Prostate gland (tissue), 2 donors: Measurements from ENCODE around the gene APLNR. TPM values are rescaled to one million over a fixed set of nuclear protein-coding genes. Genes with fewer than 3 reads are reported as not detected.
A peak's percentile ranks its signal among the peaks of the same experiment; 100 is the strongest.

ENCODE experiments used
- DNase-seq: peaks from one replicate; pipeline ENCODE4 v3.0.0-alpha.2; 2019; ENCODE audit warnings: low spot score
- H3K27ac ChIP-seq, 2 donors: fragments of 200-600 bp; sonication (generic); 2 replicates each; pipeline ENCODE4 v1.5.1; 2017 to 2019
- H3K27me3 ChIP-seq: fragments of 200-600 bp; sonication (generic); replicated peaks from 2 replicates; pipeline ENCODE4 v1.5.1; 2019; ENCODE audit not compliant: insufficient read depth
- H3K36me3 ChIP-seq, 2 donors: fragments of 200-600 bp; sonication (generic); 1 replicate in 1 of 2; 2 replicates in 1 of 2; pipeline versions ENCODE4 v1.5.1 to v1.8.1; 2017 to 2019
- H3K4me1 ChIP-seq: fragments of 200-600 bp; sonication (generic); replicated peaks from 2 replicates; pipeline ENCODE4 v1.5.1; 2019
- H3K4me3 ChIP-seq, 2 donors: fragments of 200-600 bp; sonication (generic); 2 replicates each; pipeline ENCODE4 v1.5.1; 2017 to 2019
- H3K9me3 ChIP-seq: fragments of 200-600 bp; sonication (generic); 2 replicates; pipeline ENCODE4 v1.5.1; 2017
- POLR2A ChIP-seq: fragments of 450-650 bp; IDR thresholded peaks from one replicate; pipeline ENCODE4 v1.6.1; 2016; ENCODE audit warnings: antibody characterized with exemption, mild to moderate bottlenecking
- POLR2AphosphoS5 ChIP-seq: sonication (generic); formaldehyde crosslinking; IDR thresholded peaks from one replicate; pipeline ENCODE4 v1.6.1; 2017; ENCODE audit warnings: antibody characterized with exemption
- WGBS: methylation state at CpG from one replicate; pipeline ENCODE4 v1.1.5; 2018; 5-methylcytosine and 5-hydroxymethylcytosine counted together
- intact Hi-C: fragments of 100-400 bp; cut with DNase I; formaldehyde crosslinking; loops from one replicate; pipeline ENCODE4 v1.14.2; 2022
- total RNA-seq, 2 donors: library from RNA; depleted of rRNA; stranded (reverse); fragments of >200 nt; gene quantifications; one replicate each; pipeline ENCODE4 v1.1.0, GENCODE V29; 2016
- TF ChIP-seq, protein P1 (sequence below), 4 experiments: fragments of 200-600 bp in 2 of 4; fragments of 450-650 bp in 2 of 4; sonication (generic) in 2 of 4; IDR thresholded peaks; 1 replicate in 3 of 4; 2 replicates in 1 of 4; pipeline ENCODE4 v1.5.1; 2016 to 2019; ENCODE audit warnings: antibody characterized with exemption in 4 of 4, mild to moderate bottlenecking in 2 of 4, moderate library complexity in 2 of 4

APLNR gene
- total RNA-seq, 2 donors from 2014 or later: 1.7 TPM; not detected in 1

DNA sequence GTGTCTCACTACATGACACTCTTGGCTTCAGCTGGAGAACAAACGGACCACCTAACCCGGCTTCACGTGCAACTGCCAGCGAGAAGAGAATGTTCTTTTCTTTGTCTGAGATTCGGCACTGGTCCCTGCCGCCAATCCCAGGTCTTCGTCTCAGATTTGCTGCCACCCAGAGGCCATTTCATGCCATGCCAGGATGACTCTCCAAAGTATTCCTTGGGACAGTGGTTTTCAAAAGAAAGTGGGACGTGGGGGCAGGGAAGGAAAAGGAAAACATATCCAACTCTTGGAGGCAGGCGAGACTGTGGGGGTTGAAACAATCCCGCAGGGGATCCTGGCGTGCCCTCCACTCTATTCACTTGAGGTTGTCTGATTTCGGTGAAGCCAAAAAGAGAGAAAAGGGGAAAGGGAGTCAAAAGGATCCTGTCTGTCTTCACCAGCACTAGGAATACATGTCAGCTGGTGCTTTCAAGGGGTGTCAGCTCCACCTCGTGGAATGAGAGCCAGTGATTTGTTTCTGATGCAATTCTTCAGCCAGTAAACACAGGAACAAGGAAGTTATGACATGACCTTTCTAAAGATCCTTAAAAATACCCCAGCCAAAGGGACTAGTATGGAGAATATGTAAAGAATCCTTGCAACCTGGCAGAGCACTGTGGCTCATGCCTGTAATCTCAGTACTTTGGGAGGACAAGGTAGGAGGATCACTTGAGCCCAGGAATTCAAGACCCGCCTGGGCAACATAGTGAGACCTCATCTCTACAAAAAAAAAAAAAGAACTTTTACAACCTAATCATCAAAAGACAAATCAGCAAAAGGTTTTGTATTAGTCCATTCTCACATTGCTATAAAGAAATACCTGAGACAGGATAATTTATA, 41.0 kb upstream of the APLNR start:
- intact Hi-C loops: no loop called here
- no peak overlapping the region for H3K4me3 ChIP-seq
- peak overlapping the region; percentile 68 to 76 for H3K27ac ChIP-seq
- peak; percentile 75 for DNase-seq
- TF ChIP-seq POLR2AphosphoS5: peak; percentile 63
- TF ChIP-seq POLR2A: no peak
- TF ChIP-seq, protein P1, sequence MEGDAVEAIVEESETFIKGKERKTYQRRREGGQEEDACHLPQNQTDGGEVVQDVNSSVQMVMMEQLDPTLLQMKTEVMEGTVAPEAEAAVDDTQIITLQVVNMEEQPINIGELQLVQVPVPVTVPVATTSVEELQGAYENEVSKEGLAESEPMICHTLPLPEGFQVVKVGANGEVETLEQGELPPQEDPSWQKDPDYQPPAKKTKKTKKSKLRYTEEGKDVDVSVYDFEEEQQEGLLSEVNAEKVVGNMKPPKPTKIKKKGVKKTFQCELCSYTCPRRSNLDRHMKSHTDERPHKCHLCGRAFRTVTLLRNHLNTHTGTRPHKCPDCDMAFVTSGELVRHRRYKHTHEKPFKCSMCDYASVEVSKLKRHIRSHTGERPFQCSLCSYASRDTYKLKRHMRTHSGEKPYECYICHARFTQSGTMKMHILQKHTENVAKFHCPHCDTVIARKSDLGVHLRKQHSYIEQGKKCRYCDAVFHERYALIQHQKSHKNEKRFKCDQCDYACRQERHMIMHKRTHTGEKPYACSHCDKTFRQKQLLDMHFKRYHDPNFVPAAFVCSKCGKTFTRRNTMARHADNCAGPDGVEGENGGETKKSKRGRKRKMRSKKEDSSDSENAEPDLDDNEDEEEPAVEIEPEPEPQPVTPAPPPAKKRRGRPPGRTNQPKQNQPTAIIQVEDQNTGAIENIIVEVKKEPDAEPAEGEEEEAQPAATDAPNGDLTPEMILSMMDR (IDR thresholded peaks at IDR 0.05): peak; percentile 64 to 80 (median 72)
- H3K36me3 ChIP-seq: no peaks in the 10 kb centered on the region
- no peaks in the 10 kb centered on the region for H3K9me3 ChIP-seq
- no peaks in the 10 kb centered on the region for H3K4me1 ChIP-seq
- WGBS: 8% methylated on average over 14 of the region's 14 CpGs
- no peaks in the 10 kb centered on the region for H3K27me3 ChIP-seq

DNA sequence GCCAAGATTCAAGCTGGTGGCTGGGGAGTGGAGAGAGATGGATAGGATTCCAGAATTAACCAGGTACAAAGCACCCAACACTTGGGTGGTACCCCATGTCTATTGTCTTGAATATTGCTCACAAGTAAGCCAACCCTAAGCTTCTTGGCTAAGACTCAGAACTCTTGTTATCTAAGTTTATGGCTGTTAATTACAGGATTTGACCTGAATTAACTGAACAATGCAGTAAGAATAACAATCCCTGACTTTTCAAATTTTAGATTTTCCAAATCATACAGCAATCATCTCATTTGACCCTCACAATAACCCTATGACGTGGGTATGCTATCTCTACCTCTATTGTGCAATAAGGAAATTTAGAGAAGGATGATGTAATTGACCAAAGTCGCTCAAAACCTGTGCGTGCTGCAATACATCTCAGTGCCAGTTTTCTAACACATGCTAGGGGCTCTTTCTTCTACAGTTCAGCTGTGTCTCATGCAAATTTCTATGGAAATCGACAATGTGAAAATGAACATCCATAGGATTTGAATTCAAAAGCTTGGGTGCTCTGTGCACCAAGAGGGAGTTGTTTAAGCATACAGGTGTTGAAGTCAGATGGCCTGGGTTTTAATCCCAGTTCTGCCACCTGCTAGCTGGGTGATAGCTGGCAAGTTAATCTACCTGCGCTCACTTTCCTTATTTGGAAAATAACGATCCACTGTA, 40.1 kb upstream of the APLNR start:
- Histone ChIP-seq H3K9me3 (no peaks in the 10 kb centered on the region), H3K4me3 (no peak overlapping the region), H3K27ac (peak overlapping the region; percentile 68 to 76), H3K4me1 (no peaks in the 10 kb centered on the region), H3K36me3 (no peaks in the 10 kb centered on the region), H3K27me3 (no peaks in the 10 kb centered on the region)
- no peak for DNase-seq
- TF ChIP-seq POLR2A (no peak), POLR2AphosphoS5 (no peak)
- 57% methylated on average over 6 of the region's 6 CpGs for WGBS
- intact Hi-C loops: no loop called here

DNA sequence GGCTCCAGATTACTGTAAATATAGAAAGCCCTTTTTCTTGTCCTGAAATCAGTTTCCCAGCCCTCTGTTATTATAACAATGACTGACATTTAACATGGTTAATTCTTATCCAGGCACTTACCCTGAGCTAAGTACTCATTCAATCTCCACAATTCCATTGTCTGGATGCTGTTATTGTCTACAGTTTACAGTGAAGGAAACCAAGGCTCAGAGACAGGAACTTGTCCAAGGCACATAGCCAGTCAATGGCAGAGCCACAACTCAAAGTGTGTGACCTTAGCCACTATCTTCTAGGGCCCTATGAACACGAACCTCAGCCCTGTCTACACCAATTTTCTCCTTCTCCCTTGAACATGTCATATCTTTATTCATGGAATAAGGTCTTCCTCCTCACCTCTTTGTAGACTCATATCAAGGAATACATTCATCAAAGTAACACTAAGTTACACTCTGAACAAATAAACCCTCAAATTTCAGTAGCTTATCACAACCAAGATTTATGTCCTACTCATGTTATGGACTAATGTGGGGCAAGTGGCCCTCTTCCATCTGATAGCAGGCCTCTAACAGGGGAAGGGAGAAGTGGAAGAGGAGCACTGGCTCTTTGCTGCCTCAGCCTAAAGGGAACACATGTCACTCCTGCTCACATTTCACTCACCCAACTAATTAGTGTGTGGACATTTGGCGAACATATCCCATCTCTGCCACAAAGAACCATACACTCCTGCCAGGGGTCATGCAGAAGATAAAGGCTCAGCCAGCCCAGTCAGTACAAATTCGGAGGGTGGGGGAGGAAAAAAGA, 39.3 kb upstream of the APLNR start:
- intact Hi-C loops: no loop called here

DNA sequence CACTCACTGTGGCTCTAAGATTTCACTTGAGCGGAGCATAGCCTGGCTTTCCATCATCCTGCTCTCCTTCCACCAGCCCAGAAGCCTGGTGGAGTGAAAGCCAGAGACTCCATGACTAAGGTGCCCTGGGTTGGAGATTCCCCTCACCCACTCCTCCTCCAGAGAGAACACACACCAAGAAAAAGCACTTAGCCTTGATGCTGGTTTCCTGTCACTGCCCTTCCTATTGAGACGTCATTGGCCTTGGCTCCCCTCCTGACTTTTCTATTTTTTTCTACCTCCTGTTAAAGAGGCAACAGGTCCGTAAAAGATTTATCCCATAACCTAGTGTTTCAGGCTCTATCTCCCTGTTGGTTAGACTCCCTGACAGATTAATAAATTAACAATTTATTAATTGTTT, 38.5 kb upstream of the APLNR start:
- no peaks in the 10 kb centered on the region for H3K9me3 ChIP-seq
- TF ChIP-seq, protein P1 (IDR thresholded peaks at IDR 0.05): no peak
- TF ChIP-seq POLR2AphosphoS5 (no peak), POLR2A (no peak)
- no peaks in the 10 kb centered on the region for H3K4me1 ChIP-seq
- intact Hi-C loops: no loop called here
- H3K4me3 ChIP-seq: no peak overlapping the region
- 67% methylated on average over 3 of the region's 3 CpGs for WGBS
- no peak overlapping the region for H3K27ac ChIP-seq
- no peaks in the 10 kb centered on the region for H3K27me3 ChIP-seq
- no peaks in the 10 kb centered on the region for H3K36me3 ChIP-seq
- DNase-seq: no peak

More for the DNA sequence above, 39.3 kb upstream of the APLNR start:
- no peak for DNase-seq
- Histone ChIP-seq H3K27me3 (no peaks in the 10 kb centered on the region), H3K9me3 (no peaks in the 10 kb centered on the region), H3K27ac (no peak overlapping the region), H3K4me1 (no peaks in the 10 kb centered on the region), H3K4me3 (no peak overlapping the region), H3K36me3 (no peaks in the 10 kb centered on the region)
- TF ChIP-seq POLR2A (no peak), POLR2AphosphoS5 (no peak)
- TF ChIP-seq, protein P1 (IDR thresholded peaks at IDR 0.05): no peak
- 91% methylated on average over 3 of the region's 3 CpGs for WGBS
